T-helper 2 cell (primary cell): Measurements from ENCODE around the gene FGFRL1.

Source experiments
- DNase-seq, 5 experiments: peaks; one replicate each; pipeline versions ENCODE4 v3.0.0 to v3.0.0-alpha.2; 2012 to 2022

Gene FGFRL1

DNA sequence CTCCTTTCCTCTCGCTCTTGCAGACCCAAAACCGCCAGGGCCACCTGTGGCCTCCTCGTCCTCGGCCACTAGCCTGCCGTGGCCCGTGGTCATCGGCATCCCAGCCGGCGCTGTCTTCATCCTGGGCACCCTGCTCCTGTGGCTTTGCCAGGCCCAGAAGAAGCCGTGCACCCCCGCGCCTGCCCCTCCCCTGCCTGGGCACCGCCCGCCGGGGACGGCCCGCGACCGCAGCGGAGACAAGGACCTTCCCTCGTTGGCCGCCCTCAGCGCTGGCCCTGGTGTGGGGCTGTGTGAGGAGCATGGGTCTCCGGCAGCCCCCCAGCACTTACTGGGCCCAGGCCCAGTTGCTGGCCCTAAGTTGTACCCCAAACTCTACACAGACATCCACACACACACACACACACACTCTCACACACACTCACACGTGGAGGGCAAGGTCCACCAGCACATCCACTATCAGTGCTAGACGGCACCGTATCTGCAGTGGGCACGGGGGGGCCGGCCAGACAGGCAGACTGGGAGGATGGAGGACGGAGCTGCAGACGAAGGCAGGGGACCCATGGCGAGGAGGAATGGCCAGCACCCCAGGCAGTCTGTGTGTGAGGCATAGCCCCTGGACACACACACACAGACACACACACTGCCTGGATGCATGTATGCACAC, 13.6 kb downstream of the FGFRL1 start:
- DNase-seq = no peak

DNA sequence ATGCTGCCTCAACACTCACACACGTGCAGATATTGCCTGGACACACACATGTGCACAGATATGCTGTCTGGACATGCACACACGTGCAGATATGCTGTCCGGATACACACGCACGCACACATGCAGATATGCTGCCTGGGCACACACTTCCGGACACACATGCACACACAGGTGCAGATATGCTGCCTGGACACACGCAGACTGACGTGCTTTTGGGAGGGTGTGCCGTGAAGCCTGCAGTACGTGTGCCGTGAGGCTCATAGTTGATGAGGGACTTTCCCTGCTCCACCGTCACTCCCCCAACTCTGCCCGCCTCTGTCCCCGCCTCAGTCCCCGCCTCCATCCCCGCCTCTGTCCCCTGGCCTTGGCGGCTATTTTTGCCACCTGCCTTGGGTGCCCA, 14.7 kb downstream of the FGFRL1 start:
- peak in 3 of 5 experiments; percentile 15 to 72 (median 22) for DNase-seq

DNA sequence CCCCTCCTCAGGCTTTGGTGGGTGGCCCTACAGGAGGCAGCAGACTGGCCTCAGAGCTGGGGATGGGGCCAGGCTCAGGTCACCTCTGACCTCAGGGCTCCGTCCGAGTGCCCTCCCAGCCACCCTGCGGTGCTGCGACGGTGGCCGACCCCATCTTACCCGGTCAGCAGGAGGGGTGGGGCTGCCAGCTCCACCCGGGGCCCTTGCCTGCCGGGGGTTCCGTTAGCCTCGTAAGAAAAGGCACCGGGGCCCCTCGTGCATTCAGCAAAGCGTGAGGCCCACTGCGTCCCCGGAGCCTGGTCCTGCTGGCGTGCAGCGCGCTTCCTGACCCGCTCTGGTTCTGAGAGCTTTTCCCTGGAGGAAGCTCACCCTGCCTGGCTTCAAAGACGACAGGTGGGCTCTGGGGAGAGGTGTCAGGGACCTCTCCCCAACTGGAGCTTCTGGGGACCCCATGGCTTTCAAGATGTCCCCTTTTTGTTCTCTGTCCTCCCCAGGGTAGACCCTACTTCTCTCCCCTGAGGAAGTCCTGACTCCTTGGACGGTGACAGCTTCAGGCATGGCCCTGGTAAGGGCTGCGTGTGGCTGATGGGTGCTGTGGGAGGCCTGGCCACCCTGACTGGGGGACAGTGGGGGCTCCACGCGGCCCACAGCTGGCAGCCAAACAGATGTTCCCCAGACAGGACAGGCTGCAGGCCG, 15.9 kb downstream of the FGFRL1 start:
- DNase-seq = no peak

DNA sequence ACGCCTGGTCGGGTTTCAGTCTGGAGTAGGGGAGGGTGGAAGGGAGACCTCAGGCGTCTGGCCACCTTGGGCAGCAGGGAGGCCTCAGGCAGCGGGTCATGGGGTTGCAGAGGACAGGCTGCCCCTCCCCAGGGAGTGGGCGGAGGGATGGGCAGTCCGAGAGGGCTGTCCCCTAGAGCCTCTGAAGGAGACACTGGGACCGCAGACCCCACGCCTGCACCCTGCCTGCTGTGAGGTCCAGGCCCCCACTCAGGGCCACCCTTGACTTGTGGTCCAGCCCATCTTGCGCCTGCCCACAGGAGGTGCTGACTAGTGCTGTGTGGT, 16.5 kb downstream of the FGFRL1 start:
- DNase-seq = no peak

DNA sequence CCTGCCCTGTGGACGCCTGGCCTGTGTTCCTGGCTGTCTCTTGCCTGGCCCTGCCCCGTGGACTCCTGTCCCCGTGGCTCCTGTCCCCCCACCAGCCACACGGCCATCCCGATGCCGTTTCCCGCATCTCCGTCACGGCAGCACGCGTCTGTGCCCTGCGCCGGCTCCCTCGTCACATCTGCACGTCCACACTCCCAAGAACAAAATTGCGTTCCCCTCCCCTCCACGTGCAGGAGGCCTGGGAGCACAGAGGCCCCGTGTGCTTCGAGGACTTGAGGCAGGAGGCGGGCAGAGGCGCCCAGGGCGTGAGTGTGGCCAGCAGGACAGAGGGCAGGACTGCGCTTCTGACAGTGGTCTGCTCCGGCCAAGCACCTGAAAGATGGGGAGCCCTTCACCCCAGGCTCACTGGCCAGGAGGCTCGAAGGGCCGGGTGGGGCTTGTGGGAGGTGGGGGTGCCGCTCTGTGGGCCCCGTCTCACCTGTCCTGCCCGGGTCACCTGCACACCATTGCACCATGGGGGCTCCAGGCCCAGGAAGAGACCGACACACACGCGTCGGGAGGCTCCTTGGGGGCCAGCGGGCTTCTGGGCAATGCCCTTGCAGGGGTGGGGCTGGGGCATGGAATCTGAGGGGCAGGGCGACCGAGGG, 17.3 kb downstream of the FGFRL1 start:
- DNase-seq = no peak

DNA sequence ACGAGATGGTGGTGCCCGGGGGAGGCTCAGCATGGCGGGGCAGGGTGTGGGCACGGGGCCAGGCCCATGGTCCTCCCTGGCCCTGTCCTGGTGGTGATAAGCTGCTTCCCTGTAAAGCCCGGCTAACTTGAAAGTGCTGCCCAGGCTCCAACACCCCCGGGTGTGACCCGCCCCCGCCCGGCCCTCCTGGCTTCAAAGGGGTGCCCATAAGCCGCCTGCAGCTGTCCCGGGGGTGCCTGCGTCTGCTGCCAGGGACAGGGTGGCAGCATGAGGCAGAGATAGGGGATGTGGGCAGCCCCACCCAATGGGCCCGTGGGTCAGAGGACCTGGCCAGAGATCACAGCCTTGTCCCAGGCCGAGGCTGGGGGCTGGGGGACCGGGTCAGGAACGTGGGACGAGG, 18.1 kb downstream of the FGFRL1 start:
- DNase-seq = no peak

DNA sequence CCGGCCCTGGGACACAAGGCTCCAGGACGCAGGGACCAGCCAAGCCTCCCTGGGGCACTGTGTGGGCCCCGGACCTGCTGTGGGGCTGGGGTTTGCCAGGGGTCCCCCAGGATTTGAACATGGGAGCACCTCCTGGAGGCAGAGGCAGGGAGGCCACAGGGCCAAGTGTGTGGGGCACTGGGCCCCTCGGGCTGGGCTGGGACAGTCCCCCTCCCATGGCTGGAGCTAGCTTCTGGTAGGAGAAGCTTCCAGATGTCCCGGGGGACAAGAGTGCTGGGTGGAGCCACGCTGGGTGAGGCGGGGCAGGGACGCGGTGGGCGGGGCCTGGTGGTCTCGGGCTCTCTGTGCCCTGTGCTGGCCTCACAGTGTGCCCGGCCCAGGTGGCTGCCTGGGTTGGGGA, 18.6 kb downstream of the FGFRL1 start:
- DNase-seq = no peak

DNA sequence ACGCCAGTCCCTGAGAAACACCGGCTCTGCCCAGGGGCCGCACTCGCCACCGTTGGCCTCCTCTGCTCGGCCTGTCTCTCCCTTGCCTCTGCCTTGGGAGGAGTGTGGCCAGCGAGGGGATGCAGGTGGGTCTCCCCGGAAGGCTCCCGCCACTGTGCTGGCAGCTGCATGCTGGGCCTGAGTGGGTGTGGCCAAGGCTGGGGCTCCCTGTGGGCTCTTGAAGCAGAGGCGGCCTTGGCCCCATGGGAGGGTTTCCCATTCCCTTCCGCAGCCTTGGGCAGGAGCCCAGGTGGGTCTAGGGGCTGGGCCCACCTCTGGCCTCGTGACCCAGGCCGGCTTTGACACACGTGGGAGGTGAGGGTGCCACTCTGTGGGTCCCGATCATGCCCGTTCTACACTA, 19.1 kb downstream of the FGFRL1 start:
- no peak for DNase-seq

DNA sequence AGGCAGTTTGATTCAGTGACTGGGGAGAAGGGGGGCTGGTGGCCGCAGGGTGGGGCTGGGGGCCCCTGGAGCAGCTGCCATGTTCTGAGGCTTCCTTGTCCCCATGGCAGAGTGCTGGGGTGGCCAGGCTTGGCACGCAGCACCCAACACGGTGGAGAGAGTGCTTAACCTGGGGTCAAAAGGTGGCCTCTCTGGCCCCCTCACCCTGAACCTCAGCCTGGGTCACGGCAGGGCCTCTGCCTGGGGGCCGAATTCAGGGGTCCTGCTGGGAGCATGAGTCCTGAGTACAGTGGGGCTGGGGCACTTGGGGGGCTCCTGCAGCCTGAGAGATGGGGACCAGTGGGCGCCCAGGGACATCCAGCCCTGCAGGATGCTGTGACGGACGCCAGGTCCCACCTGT, 19.9 kb downstream of the FGFRL1 start:
- no peak for DNase-seq

DNA sequence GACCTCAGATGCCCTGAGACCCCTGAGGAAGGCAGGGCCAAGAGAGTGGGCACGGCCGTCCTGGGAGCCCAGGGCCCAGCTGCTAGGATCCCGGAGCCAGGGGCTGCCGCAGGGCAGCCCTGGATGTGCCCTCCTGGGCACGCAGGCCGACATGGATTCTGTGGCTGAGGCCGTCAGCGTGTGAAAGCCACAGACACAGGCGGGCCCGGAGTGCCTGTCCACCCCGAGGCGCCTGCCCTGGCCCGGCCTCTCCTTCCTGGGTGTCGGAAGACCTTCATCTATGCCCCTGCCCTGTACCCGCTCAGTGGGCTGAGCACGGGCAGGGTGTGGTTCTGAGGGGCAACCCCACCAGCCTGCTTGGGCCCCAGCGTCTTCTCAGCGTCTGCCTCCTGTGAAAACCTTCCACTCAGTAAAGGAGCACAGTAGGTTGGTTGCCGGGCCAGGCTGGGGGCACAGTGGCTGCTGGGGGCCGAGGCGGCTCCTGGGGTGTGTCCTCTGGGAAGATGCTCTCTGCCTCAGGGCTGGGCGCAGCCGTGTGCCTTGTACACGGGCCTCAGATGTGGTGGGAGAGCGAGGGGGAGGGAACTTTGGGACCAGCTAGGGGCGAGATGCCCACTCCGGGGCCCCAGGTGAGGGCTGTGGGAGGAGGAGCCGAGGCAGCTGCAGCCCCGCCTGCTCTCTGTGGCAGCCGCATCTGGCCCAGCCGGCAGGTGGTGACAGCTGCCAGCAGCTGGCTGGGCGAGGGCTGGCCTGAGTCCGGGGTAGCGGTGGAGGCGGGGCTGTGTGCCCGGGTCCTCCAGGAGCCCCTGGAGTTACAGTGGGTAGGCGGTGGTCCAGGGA, 20.8 kb downstream of the FGFRL1 start:
- no peak for DNase-seq

DNA sequence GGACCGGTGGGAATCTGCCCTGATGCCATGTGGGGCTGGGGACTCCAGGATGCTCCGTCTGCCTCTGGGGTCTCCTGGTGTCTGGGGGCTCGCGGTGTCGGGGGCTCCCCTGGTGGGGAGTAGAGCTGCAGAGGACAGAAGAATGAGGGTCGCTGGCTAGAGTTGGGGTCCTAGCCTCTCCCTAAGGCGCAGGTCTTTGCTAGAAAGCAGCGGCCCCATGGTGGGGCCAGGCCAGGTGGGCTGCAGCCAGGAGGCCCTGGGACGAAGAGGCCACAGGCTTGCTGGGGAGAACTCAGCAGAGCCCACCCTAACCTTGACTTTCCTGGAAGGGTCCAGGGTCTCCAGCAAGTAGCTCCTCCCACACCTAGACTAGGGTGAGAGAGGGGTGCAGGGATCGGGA, 21.4 kb downstream of the FGFRL1 start:
- DNase-seq = no peak

DNA sequence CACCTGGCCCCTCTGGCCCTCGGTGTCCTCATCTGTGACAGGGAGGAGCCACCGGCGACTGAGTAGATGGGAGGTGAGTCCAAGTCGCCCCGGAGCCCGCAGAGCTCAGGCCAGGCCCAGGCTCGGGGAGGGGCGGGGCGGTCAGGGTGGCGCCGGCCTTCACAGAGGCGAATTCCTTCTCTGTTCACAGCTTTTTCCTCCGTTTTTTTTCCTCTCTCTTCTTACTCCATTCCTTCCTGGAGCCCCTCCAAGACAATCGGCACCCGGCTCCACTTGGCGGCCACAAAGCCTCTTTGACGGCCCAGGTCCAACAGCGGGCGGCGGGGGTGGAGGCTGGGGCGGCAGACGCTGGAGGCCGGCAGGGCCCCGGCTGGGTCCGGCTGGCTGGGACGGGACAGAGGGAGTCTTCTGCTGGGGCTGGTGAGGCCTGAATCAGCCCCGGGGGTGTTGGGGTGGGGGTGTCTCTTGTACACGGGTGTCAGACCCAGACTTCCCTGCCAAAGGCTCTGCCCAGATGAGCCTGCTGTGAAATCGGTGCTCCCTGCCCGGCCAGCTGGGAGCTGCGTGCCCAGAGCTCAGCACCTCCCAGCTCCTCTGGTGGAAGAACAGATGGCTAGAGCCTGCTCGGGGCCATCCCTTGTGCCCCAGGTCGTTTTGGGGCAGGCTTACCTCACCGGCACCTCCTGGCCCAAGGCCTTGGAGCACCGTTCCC, 22.6 kb downstream of the FGFRL1 start:
- DNase-seq = no peak

DNA sequence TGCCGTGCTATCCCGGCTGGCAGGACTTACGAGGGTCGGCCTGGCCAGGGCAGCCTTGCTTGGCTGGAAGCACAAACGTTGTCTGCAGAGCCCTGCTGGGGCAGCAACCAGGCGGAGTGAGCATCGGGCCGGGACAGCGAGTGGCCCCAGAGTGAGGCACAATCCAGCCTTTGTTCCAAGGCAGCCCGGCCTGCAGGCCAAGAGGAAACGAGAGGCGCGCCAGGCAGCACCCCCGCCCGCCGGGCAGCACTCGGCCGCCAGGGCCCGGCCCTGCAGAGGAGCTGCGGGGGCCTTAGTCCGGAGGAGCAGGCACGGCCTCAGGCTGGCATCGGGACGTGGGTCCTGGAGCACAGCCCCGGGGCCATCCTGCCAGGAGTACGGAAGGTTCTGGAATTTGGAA, 24.1 kb downstream of the FGFRL1 start:
- no peak for DNase-seq

DNA sequence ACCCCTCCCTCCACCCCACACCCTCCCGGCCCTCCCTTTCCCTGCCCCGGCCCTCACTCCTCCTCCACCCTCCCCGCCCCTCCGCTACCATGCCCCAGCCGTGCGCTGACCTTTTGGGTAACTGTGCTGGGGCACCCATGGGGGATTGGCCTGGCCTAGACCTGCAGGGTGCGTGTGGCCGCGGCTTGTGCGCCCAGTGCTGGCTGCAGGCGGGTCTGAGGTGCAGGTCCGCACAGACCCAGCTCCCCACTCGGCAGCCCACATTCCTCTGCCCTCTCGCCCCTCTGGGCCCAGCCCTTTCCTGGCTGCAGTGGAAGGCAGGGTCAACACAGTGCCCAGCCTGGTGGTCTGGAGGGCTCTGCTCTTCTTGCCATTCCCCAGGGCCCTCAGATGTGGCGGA, 24.7 kb downstream of the FGFRL1 start:
- DNase-seq = no peak

DNA sequence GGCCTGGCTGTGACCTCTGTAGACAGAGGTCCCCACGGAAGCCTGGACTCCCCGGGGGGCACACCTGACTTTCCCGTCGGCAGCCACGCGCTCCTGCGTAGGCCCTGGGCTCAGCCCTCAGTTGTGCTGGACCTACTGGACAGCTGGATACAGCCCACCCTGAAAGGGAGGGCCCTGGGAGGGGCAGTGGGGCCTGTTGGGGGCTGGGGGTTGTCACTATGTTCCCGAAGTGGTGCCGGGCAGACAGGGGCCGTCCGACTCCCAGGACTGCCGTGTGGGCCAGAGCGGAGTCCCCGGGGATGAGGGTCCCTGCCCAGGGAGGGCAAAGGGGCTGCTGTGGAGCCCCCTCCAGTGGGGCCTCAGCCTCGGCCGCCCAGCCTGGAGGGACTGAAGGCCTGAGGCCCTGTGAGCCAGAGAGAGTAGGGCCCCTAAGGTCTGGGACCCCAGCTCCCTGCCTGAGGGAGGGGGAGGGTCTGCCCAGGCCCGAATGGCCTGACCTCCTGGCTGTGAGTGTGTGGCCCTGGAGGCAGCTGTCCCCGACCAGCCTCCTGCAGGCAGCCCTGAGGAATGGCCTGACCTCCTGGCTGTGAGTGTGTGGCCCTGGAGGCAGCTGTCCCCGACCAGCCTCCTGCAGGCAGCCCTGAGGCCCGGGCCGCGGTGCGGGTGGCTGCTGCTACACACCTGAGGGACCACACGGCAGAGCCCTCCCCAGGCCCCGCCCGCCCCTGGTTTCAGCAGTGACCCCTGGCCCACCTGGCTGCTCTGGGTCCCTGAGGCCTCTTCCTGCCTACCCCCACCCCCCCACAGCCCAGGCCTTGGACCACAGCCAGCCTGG, 25.8 kb downstream of the FGFRL1 start:
- DNase-seq = no peak

DNA sequence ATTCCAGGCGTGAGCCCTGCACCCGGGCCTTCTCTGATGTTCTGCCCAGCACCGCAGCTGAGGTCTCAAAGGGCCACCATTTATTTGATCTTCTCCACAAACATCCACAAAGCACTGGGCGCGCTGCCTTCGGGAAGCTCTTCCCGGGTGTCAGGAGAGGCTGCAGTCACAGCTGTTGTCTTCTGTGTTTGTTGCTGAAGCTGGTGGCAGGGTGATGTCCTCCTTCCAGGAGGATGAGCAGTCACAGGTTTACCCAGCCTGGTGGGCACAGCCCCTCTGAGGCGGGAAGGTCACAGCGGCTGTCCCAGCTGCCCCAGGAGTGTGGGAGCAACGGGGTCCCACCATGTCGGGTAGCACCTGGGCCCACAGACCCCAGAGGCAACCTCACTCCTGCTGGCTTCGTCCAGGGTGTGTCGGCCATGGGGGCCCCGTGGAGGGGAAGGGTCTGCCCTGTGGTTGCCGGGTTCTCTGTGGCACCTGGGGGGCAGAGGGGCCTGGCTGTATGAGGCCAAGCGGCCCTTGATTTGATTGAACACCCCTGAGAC, 27.6 kb downstream of the FGFRL1 start:
- DNase-seq = no peak

DNA sequence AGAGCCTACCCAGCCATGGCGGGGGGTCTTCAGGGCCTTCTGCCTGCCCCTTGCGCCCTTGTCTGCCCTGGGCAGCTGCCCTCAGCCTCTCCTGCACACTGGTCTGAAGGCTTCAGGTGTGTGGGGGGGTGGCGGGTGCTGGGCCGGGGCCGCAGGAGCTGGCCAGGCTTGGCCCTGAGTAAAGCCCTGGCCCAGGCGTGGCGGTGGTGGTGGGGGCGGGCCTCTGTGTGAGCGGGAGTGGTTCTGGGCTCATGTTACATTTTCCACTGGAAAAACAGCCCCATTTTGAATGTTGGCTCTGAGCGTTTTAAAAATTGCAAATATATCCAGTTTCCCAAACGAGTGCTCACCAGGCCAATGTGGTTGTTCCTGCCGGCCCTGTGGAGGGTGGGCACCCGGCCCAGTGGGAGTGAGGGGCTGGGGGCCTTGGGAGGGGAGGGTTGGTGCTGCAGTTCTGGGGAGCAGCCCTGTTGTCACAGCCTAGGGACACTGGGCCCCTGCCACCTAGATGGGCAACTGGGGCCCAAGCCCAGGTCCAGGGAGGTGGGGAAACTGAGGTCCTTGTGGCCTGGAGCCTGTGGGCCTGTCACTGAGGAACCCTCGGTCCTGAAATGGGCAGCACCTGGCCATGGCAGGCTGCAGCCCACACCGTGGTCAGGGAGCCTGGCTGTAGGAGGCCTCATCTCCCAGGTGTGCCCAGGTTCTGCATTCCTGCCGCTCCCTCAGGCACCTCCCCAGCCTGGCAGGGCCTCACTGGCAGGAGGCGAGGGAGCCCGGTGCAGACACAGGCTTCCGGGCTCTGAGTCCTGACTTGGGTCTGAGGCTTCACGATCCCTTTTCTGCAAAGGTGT, 28.3 kb downstream of the FGFRL1 start:
- DNase-seq = no peak

DNA sequence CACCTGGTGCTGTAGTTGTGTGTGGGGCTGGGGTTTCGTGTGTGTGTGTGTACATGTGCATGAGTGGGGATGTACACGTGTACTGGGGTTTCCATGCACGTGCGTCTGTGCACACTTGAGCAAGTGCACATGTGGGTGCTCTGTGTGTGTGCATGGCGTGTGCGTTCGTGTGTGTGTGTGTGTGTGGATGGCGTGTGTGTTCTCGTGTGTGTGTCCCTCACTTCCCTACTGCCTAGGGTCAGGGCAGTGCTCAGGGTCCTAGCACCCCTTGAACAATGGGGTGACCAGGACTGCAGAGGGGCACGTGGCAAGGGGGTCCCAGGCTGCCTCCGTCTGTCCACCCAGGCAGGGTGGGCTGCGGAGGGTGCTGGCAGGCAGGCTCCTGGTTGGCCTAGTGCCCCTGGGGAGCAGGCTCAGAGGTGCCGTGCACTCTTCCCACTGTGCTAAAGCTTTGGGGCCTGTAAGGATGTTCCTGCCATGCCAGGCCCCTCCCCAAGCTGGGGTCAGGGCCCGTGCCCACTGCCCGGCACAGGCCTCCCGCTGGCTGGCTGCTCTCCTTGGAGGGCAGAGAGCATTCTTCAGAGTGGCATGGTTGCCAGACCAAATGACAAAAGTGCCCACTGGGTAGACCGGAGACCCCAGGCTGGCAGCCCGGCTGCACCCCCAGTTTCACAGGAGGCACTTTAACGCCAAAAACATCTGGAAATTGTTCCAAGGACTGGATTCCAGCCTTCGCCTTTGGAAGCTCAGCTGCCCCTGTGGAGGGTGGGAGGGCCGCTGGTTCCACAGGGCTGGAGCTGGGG, 29.1 kb downstream of the FGFRL1 start:
- no peak for DNase-seq

DNA sequence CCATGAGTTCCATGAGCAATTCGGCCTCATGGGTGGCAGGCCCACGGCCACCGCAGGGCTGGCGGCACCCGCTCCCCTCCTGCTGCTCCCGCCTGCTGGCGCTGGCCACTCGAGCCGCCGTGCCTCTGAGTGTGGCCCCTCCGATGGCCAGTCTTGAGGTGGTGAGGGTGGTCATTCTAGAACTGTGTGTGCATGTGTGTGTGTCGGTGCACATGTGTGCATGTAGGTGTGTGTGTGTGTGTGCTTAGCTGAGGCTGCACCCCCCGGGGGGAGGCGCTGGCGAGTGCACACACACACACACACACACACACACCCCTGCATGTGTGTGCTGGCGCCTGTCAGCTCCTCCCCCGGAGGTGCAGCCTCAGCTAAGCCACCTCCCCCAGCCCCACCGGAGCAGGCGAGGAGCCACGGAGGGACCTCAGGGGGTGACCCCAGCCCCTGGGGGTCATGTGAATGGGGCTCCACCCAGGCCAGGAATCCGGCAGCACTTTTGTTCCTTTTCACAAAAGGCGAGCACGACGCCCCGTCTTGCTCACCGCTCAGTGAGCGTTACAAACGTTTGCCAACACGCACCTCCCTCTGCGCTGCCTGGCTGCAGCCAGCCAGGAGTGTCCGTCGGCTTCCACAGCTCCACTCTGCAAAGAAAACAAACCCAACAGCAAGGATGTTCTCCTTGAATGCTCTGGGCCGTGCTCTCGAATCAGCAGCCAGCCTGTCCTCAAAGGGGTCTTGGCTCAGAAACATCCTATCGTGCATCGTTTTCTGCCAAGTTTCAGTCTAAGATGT, 29.9 kb downstream of the FGFRL1 start:
- DNase-seq = peak in 1 of 5 experiments; percentile 22
